HepG2 (cell line): Measurements from ENCODE around the gene NOL4L. TPM values are rescaled to one million over a fixed set of nuclear protein-coding genes. Genes with fewer than 3 reads are reported as not detected.

Experiments used
- ETV6 ChIP-seq: sonication (generic); formaldehyde crosslinking; conservative IDR thresholded peaks from 2 replicates; pipeline ENCODE4 v1.4.0; 2020; ENCODE audit warnings: missing genetic modification reagents
- GZF1 ChIP-seq: sonication (generic); formaldehyde crosslinking; IDR thresholded peaks from 2 replicates; pipeline ENCODE4 v1.5.1; 2020; ENCODE audit warnings: mild to moderate bottlenecking, missing genetic modification reagents
- KDM2A ChIP-seq: sonication (generic); formaldehyde crosslinking; IDR thresholded peaks from 2 replicates; pipeline ENCODE4 v1.4.0; 2020; ENCODE audit warnings: low read depth, missing genetic modification reagents, borderline replicate concordance
- PRPF4 ChIP-seq: fragments of 200-400 bp; formaldehyde crosslinking; IDR thresholded peaks from 2 replicates; pipeline ENCODE4 v1.6.1; 2016; ENCODE audit warnings: low read length, low read depth; ENCODE audit not compliant: poor library complexity, severe bottlenecking
- RFXAP ChIP-seq: sonication (generic); formaldehyde crosslinking; IDR thresholded peaks from 2 replicates; pipeline ENCODE4 v1.4.0; 2020; ENCODE audit warnings: missing genetic modification reagents, borderline replicate concordance
- ZC3H13 ChIP-seq: sonication (generic); formaldehyde crosslinking; IDR thresholded peaks from 2 replicates; pipeline ENCODE4 v1.8.1; 2023; ENCODE audit warnings: mild to moderate bottlenecking, missing genetic modification reagents, moderate library complexity
- ZFYVE20 ChIP-seq: sonication (generic); formaldehyde crosslinking; IDR thresholded peaks from 2 replicates; pipeline ENCODE4 v1.8.0; 2023; ENCODE audit warnings: low read depth, mild to moderate bottlenecking, moderate library complexity, missing genetic modification reagents, borderline replicate concordance
- ZNF274 ChIP-seq: sonication (generic); formaldehyde crosslinking; IDR thresholded peaks from 2 replicates; pipeline ENCODE4 v1.5.1; 2020; ENCODE audit warnings: mild to moderate bottlenecking, missing genetic modification reagents
- ZNF572 ChIP-seq: sonication (generic); formaldehyde crosslinking; IDR thresholded peaks from 2 replicates; pipeline ENCODE4 v1.5.1; 2020; ENCODE audit warnings: mild to moderate bottlenecking, missing genetic modification reagents
- ZNF878 ChIP-seq: sonication (generic); formaldehyde crosslinking; IDR thresholded peaks from 2 replicates; pipeline ENCODE4 v1.8.1; 2023; ENCODE audit warnings: mild to moderate bottlenecking, missing genetic modification reagents, moderate library complexity
- polyA plus RNA-seq, 8 experiments: library from polyadenylated mRNA; depleted of rRNA in 3 of 8; stranded (reverse) in 7 of 8; unstranded in 1 of 8; fragments of >200 nt; fragmentation: Illumina TruSeq in 4 of 8; extraction: Trizol in 4 of 8; gene quantifications; 2 replicates each; pipeline versions ENCODE4 v1.2.1 to v1.2.3, GENCODE V29; 2011 to 2016; ENCODE audit warnings: low read depth in 4 of 8, missing spikeins in 1 of 8, mixed read lengths in 1 of 8; ENCODE audit not compliant: insufficient read depth in 1 of 8
- total RNA-seq, 5 experiments: library from RNA; depleted of rRNA; stranded (reverse); fragments of >200 nt; fragmentation: Illumina TruSeq; extraction: Trizol; gene quantifications; 2 replicates each; pipeline ENCODE4 v1.2.3, GENCODE V29; 2016; ENCODE audit warnings: low read depth in 1 of 5
- TF ChIP-seq, protein P1 (sequence below): sonication (generic); formaldehyde crosslinking; IDR thresholded peaks from 2 replicates; pipeline ENCODE4 v1.4.0; 2020; ENCODE audit warnings: missing genetic modification reagents, mild to moderate bottlenecking, borderline replicate concordance
- TF ChIP-seq, protein P2 (sequence below): sonication (generic); formaldehyde crosslinking; IDR thresholded peaks from 2 replicates; pipeline ENCODE4 v1.4.0; 2020; ENCODE audit warnings: mild to moderate bottlenecking, missing genetic modification reagents
- TF ChIP-seq, protein P3 (sequence below): sonication (generic); formaldehyde crosslinking; IDR thresholded peaks from 2 replicates; pipeline ENCODE4 v1.5.1; 2020; ENCODE audit warnings: mild to moderate bottlenecking, missing genetic modification reagents
- TF ChIP-seq, protein P4 (sequence below): sonication (generic); formaldehyde crosslinking; conservative IDR thresholded peaks from 2 replicates; pipeline ENCODE4 v1.5.0; 2020; ENCODE audit warnings: missing genetic modification reagents
- TF ChIP-seq, protein P5 (sequence below): sonication (generic); formaldehyde crosslinking; IDR thresholded peaks from 2 replicates; pipeline ENCODE4 v1.5.1; 2020; ENCODE audit warnings: mild to moderate bottlenecking, missing genetic modification reagents, moderate library complexity

NOL4L gene
- total and polyA plus RNA-seq, 2 of the 13 experiments (the other 11 are each of a cell fraction or from before 2014, with no cell fraction given), result 16.6 to 35.4 TPM

DNA sequence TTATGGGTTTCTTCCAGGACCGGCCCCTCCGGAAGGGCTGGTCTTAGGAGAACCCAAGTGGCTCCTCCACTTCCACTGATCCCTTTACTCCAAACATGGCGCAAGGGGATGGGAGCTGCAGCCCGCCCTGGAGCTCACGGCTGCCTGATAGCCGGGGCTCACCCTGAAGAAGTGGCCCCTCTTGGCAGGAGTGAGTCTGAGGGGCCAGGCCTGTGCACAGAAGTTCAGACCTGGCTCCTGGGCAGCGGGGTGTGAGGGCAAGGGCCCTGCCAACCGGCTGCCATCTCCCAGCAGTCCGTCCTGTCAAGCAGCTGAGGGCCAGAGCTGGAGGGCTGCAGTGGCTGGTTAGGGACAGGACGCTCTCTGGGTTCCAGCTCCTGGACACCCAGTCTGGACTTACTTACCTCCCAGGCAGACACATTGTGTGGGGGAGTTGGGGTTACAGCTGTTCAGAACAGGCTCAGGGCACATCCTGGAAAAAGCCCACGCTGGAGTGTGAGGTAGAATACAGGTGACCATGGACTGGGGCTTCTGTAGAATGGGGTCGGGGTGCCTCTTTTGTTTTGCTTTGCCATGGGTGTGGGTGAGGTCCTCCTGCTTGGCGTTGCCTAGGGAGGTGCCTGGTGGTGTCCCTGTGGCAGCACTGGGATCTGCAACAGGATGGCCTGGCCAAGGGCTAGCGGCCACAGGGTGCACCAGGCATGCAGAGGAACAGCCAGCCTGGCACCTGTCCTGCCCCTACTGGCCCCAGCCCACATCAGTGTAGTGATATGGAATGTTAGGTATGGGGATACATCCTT lies 138.6 kb downstream of the NOL4L start (continued):
- 0 out of 2 replicates have a peak, but pooled peaks have one; percentile 41 for TF ChIP-seq ZFYVE20 (CRISPR knock-in tag)
- TF ChIP-seq, protein P1, sequence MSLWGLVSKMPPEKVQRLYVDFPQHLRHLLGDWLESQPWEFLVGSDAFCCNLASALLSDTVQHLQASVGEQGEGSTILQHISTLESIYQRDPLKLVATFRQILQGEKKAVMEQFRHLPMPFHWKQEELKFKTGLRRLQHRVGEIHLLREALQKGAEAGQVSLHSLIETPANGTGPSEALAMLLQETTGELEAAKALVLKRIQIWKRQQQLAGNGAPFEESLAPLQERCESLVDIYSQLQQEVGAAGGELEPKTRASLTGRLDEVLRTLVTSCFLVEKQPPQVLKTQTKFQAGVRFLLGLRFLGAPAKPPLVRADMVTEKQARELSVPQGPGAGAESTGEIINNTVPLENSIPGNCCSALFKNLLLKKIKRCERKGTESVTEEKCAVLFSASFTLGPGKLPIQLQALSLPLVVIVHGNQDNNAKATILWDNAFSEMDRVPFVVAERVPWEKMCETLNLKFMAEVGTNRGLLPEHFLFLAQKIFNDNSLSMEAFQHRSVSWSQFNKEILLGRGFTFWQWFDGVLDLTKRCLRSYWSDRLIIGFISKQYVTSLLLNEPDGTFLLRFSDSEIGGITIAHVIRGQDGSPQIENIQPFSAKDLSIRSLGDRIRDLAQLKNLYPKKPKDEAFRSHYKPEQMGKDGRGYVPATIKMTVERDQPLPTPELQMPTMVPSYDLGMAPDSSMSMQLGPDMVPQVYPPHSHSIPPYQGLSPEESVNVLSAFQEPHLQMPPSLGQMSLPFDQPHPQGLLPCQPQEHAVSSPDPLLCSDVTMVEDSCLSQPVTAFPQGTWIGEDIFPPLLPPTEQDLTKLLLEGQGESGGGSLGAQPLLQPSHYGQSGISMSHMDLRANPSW, result no peak
- TF ChIP-seq, protein P2, sequence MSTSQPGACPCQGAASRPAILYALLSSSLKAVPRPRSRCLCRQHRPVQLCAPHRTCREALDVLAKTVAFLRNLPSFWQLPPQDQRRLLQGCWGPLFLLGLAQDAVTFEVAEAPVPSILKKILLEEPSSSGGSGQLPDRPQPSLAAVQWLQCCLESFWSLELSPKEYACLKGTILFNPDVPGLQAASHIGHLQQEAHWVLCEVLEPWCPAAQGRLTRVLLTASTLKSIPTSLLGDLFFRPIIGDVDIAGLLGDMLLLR (CRISPR knock-in tag), result peak; percentile 67; the same call in 1 of the 2 replicates
- TF ChIP-seq, protein P3, sequence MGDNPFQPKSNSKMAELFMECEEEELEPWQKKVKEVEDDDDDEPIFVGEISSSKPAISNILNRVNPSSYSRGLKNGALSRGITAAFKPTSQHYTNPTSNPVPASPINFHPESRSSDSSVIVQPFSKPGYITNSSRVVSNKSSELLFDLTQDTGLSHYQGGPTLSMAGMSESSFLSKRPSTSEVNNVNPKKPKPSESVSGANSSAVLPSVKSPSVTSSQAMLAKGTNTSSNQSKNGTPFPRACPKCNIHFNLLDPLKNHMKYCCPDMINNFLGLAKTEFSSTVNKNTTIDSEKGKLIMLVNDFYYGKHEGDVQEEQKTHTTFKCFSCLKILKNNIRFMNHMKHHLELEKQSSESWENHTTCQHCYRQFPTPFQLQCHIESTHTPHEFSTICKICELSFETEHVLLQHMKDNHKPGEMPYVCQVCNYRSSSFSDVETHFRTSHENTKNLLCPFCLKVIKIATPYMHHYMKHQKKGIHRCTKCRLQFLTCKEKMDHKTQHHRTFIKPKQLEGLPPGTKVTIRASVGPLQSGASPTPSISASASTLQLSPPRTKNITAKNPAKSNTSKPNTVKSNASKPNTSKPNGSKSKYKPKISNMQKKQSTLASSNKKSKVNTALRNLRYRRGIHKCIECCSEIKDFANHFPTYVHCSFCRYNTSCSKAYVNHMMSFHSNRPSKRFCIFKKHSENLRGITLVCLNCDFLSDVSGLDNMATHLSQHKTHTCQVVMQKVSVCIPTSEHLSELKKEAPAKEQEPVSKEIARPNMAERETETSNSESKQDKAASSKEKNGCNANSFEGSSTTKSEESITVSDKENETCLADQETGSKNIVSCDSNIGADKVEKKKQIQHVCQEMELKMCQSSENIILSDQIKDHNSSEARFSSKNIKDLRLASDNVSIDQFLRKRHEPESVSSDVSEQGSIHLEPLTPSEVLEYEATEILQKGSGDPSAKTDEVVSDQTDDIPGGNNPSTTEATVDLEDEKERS, result 0 out of 2 replicates have a peak, but pooled peaks have one; percentile 49
- peak; percentile 26; the same call in 1 of the 2 replicates for TF ChIP-seq RFXAP (CRISPR knock-in tag)
- peak; percentile 54; the same call in 1 of the 2 replicates for TF ChIP-seq ZNF572 (CRISPR knock-in tag)
- no peak for TF ChIP-seq ETV6 (CRISPR knock-in tag)
- peak; percentile 18; the same call in 1 of the 2 replicates for TF ChIP-seq KDM2A (CRISPR knock-in tag)
- TF ChIP-seq, protein P4, sequence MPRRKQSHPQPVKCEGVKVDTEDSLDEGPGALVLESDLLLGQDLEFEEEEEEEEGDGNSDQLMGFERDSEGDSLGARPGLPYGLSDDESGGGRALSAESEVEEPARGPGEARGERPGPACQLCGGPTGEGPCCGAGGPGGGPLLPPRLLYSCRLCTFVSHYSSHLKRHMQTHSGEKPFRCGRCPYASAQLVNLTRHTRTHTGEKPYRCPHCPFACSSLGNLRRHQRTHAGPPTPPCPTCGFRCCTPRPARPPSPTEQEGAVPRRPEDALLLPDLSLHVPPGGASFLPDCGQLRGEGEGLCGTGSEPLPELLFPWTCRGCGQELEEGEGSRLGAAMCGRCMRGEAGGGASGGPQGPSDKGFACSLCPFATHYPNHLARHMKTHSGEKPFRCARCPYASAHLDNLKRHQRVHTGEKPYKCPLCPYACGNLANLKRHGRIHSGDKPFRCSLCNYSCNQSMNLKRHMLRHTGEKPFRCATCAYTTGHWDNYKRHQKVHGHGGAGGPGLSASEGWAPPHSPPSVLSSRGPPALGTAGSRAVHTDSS (CRISPR knock-in tag), result no peak
- peak; percentile 60 for TF ChIP-seq ZC3H13 (CRISPR knock-in tag)
- no peak for TF ChIP-seq PRPF4
- TF ChIP-seq GZF1, result 0 out of 2 replicates have a peak, but pooled peaks have one; percentile 42
- TF ChIP-seq, protein P5, sequence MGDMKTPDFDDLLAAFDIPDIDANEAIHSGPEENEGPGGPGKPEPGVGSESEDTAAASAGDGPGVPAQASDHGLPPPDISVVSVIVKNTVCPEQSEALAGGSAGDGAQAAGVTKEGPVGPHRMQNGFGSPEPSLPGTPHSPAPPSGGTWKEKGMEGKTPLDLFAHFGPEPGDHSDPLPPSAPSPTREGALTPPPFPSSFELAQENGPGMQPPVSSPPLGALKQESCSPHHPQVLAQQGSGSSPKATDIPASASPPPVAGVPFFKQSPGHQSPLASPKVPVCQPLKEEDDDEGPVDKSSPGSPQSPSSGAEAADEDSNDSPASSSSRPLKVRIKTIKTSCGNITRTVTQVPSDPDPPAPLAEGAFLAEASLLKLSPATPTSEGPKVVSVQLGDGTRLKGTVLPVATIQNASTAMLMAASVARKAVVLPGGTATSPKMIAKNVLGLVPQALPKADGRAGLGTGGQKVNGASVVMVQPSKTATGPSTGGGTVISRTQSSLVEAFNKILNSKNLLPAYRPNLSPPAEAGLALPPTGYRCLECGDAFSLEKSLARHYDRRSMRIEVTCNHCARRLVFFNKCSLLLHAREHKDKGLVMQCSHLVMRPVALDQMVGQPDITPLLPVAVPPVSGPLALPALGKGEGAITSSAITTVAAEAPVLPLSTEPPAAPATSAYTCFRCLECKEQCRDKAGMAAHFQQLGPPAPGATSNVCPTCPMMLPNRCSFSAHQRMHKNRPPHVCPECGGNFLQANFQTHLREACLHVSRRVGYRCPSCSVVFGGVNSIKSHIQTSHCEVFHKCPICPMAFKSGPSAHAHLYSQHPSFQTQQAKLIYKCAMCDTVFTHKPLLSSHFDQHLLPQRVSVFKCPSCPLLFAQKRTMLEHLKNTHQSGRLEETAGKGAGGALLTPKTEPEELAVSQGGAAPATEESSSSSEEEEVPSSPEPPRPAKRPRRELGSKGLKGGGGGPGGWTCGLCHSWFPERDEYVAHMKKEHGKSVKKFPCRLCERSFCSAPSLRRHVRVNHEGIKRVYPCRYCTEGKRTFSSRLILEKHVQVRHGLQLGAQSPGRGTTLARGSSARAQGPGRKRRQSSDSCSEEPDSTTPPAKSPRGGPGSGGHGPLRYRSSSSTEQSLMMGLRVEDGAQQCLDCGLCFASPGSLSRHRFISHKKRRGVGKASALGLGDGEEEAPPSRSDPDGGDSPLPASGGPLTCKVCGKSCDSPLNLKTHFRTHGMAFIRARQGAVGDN (CRISPR knock-in tag), result peak; percentile 33
- 0 out of 2 replicates have a peak, but pooled peaks have one; percentile 23 for TF ChIP-seq ZNF274 (CRISPR knock-in tag)
- no peak for TF ChIP-seq ZNF878 (CRISPR knock-in tag)
